ENCODE results near the gene PTPN22.

GRCh38 chr1:113858418-113858817, 13.1 kb downstream of the PTPN22 start:
- no peak for TF ChIP-seq EZH2 (IDR thresholded peaks at IDR 0.05; ENCODE audit: borderline replicate concordance, low read depth, low read length, severe bottlenecking)
- no peak for TF ChIP-seq CTCF (IDR thresholded peaks at IDR 0.05; ENCODE audit: borderline replicate concordance, extremely low read depth, low read length, poor library complexity, severe bottlenecking)

Measured in DND-41 (cell line).